Type B pancreatic cell (in vitro differentiated cells): Measurements from ENCODE around the gene ITGAL. TPM values are rescaled to one million over a fixed set of nuclear protein-coding genes. Genes with fewer than 3 reads are reported as not detected.

Experiments used
- DNase-seq: peaks from one replicate; pipeline ENCODE4 v3.0.0; 2021; ENCODE audit warnings: mixed read lengths; ENCODE audit not compliant: unreplicated experiment; ENCODE audit errors: extremely low spot score
- H3K27ac Mint-ChIP-seq: 2 replicates; pipeline ENCODE4 v1.8.0; 2021; ENCODE audit warnings: mild to moderate bottlenecking, mixed read lengths
- H3K27me3 Mint-ChIP-seq: 2 replicates; pipeline ENCODE4 v1.8.0; 2021; ENCODE audit warnings: mixed read lengths
- H3K36me3 Mint-ChIP-seq: 2 replicates; pipeline ENCODE4 v1.8.0; 2021; ENCODE audit warnings: mixed read lengths
- H3K4me1 Mint-ChIP-seq: one replicate; pipeline ENCODE4 v1.8.0; 2021; ENCODE audit warnings: mixed read lengths; ENCODE audit not compliant: unreplicated experiment
- H3K4me3 Mint-ChIP-seq: 2 replicates; pipeline ENCODE4 v1.8.0; 2021; ENCODE audit warnings: mild to moderate bottlenecking, mixed read lengths
- H3K9me3 Mint-ChIP-seq: 2 replicates; pipeline ENCODE4 v1.8.0; 2021; ENCODE audit warnings: mixed read lengths
- total RNA-seq: library from RNA; stranded (reverse); gene quantifications from 2 replicates; pipeline ENCODE4 v1.2.1, GENCODE V29; 2021; ENCODE audit warnings: low replicate concordance
- TF ChIP-seq, protein P1 (sequence below): fragments of 200-600 bp; sonication (generic); conservative IDR thresholded peaks from 2 replicates; pipeline ENCODE4 v1.5.0; 2021; ENCODE audit warnings: antibody characterized with exemption, mild to moderate bottlenecking

Gene ITGAL
- total RNA-seq, 1 donor from 2014 or later: 0.48 TPM

DNA sequence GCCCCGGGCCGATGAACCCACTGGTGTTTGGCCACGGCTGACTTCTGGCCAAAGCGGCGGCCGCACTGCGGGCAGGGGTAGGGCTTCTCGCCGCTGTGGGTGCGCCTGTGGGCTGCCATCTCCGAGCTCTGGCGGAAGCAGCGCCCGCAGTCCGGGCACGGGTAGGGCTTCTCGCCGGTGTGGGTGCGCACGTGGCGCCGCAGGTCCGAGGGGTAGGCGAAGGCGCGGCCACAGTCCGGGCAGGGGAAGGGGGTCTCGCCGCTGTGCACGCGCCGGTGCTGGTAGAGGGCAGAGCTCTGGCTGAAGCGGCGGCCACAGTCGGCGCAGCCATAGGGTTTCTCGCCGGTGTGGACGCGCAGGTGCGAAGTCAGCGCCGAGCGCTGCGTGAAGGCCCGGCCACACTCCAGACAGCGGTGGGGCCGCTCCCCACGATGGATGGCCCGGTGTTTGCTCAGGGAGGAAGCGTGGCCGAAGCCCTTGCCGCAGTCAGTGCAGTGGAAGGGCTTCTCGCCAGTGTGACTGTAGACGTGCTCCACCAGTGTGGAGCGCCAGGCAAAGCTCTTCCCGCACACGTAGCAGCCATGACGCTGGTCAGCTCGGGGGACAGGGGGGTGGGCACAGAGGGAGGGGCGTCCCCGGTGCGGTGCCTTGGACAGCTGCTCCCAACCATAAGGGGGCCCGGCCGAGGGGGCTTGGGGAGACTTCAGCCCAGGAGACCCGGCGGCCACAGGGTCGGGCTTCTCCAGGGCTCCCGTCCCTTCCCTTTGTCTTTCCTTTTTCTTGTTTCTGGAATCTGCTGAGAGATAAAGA, 83.0 kb downstream of the ITGAL start:
- Mint-ChIP-seq H3K4me3 (peak overlapping the region; percentile 82), H3K27me3 (no peaks in the 10 kb centered on the region), H3K27ac (peak overlapping the region; percentile 79), H3K4me1 (peaks cover 26% of the 10 kb centered on the region), H3K9me3 (peaks cover 4% of the 10 kb centered on the region), H3K36me3 (peaks cover 11% of the 10 kb centered on the region)
- TF ChIP-seq, protein P1, sequence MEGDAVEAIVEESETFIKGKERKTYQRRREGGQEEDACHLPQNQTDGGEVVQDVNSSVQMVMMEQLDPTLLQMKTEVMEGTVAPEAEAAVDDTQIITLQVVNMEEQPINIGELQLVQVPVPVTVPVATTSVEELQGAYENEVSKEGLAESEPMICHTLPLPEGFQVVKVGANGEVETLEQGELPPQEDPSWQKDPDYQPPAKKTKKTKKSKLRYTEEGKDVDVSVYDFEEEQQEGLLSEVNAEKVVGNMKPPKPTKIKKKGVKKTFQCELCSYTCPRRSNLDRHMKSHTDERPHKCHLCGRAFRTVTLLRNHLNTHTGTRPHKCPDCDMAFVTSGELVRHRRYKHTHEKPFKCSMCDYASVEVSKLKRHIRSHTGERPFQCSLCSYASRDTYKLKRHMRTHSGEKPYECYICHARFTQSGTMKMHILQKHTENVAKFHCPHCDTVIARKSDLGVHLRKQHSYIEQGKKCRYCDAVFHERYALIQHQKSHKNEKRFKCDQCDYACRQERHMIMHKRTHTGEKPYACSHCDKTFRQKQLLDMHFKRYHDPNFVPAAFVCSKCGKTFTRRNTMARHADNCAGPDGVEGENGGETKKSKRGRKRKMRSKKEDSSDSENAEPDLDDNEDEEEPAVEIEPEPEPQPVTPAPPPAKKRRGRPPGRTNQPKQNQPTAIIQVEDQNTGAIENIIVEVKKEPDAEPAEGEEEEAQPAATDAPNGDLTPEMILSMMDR: no peak
- DNase-seq: no peak

DNA sequence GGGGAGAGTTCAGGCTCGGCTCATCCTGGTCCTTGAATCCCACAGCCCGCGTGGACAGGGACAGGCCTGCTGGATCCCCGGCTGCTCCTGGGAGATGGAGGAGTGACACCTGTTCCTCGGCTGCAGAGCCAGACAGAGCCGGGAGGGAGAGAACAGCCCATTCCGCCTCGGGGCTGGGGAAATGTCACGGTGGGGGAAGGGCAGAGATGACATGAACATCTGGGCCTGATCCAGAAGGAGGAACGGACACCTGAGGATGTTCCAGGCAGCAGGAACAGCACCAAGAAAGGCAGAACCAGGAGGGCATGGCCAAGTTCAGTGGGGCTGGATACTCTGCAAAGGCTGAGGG, 83.6 kb downstream of the ITGAL start:
- Mint-ChIP-seq H3K4me1 (peaks cover 26% of the 10 kb centered on the region), H3K36me3 (peaks cover 11% of the 10 kb centered on the region), H3K9me3 (peaks cover 4% of the 10 kb centered on the region), H3K27me3 (no peaks in the 10 kb centered on the region), H3K4me3 (peak overlapping the region; percentile 82), H3K27ac (peak overlapping the region; percentile 79)
- TF ChIP-seq, protein P1: no peak
- no peak for DNase-seq

DNA sequence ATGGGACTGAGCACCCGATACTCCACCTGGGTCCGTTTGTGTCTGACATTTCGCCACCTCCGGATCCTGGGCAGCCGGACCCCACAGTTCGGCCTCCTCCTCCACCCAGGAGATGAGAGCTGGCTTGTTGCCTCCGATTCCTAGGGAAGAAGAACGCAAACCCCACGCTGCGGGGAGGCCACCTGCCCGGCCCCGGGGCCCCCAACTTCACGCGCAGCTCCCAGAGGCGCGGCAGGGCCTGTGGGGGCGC, 85.1 kb downstream of the ITGAL start:
- H3K36me3 Mint-ChIP-seq: peaks cover 11% of the 10 kb centered on the region
- peaks cover 4% of the 10 kb centered on the region for H3K9me3 Mint-ChIP-seq
- H3K27ac Mint-ChIP-seq: peak overlapping the region; percentile 89
- H3K4me1 Mint-ChIP-seq: peaks cover 26% of the 10 kb centered on the region
- H3K4me3 Mint-ChIP-seq: peak overlapping the region; percentile 89
- no peak for DNase-seq
- H3K27me3 Mint-ChIP-seq: no peaks in the 10 kb centered on the region
- TF ChIP-seq, protein P1: no peak

DNA sequence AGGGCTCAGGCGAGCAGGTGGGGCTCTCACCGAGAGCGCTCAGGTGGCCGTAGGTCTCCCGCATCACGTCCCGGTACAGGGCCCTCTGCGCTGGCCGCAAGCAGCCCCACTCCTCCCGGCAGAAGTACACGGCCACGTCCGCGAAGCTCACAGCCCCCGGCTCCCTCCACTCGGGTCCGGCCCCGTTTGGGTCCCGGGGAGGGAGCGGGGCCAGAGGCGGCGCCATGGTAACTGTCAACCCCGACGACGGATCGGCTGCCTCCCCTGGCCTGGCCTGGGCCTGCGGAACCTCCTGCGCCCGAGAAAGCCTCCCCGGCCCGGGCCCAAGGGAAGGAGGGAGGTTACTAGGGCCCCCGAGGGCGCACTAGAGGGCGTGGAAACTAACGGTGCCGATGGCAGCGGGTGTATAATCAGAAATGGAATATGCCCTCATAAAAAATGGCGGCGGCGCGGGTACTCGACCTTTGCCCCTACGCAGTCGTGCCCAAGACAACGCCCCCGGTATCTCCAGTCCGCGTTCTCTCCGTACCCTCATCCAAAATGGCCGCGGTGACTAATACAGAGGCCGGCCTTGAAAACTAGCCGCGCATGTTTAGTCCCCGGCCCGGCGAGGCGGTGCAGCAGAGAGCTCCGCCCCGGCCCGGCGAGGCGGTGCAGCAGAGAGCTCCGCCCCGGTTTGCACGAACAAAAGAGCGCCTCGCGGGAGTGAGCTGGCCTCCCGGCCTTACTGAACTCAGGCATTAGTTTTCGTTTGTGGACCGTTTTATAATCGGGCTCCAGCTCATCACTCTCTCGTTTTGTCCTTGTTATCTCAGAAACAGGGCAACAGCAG, 85.6 kb downstream of the ITGAL start, which contains the start of gene ZNF764:
Gene ZNF764, minus strand, starts transcription at position 418 of the 832 bp plus-strand sequence. Its CDS starts 192 bp downstream, at position 226.
- Mint-ChIP-seq H3K36me3 (peaks cover 11% of the 10 kb centered on the region), H3K27me3 (no peaks in the 10 kb centered on the region), H3K4me3 (peak within 1 kb of the TSS; percentile 89)

DNA sequence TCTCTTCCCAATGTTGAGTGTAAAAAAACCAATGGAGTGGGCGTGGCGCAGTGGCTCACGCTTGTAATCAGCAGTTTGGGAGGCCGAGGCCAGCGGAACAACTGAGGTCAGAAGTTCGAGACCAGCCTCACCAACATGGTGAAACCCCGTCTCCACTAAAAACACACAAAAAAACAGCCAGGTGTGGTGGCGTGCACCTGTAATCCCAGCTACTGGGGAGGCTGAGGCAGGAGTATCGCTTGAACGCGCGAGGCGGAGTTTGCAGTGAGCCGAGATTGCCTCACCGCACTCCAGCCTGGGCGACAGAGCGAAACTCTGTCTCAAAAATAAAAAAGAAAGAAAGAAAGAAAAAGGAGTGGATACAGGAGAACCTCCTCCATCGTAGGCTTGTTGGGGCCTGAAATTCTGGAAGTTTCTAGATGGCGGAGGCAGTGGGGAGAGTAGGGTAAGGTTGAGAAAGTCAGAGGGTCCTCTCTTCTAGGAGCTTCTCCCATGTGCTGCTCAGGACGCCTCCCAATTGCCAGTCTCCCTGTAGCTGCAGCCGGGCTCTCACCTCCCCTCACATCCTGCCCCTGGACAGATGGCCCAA, 86.3 kb downstream of the ITGAL start:
- H3K36me3 Mint-ChIP-seq: peaks cover 6% of the 10 kb centered on the region
- H3K27ac Mint-ChIP-seq: peak overlapping the region; percentile 89
- peak overlapping the region; percentile 89 for H3K4me3 Mint-ChIP-seq
- H3K4me1 Mint-ChIP-seq: peaks cover 17% of the 10 kb centered on the region
- DNase-seq: no peak
- H3K27me3 Mint-ChIP-seq: no peaks in the 10 kb centered on the region
- TF ChIP-seq, protein P1: no peak
- peaks cover 4% of the 10 kb centered on the region for H3K9me3 Mint-ChIP-seq

More for the DNA sequence above, 85.6 kb downstream of the ITGAL start, which contains the start of gene ZNF764:
- peak; percentile 96 for DNase-seq
- H3K4me1 Mint-ChIP-seq: peaks cover 24% of the 10 kb centered on the region
- H3K9me3 Mint-ChIP-seq: peaks cover 4% of the 10 kb centered on the region
- peak within 1 kb of the TSS; percentile 89 for H3K27ac Mint-ChIP-seq
- TF ChIP-seq, protein P1: no peak
